Amniotic epithelial cell (primary cell): ENCODE data around the gene ARPC1A.
A peak's percentile ranks its signal among the peaks of the same experiment; 100 is the strongest.

ENCODE experiments used
- DNase-seq: peaks from one replicate; pipeline ENCODE4 v3.0.0-alpha.2; 2010; ENCODE audit warnings: low read depth

The ARPC1A gene

GRCh38 chr7:99390941-99391602 is 65.4 kb downstream of the ARPC1A start:
- DNase-seq, result no peak

DNA sequence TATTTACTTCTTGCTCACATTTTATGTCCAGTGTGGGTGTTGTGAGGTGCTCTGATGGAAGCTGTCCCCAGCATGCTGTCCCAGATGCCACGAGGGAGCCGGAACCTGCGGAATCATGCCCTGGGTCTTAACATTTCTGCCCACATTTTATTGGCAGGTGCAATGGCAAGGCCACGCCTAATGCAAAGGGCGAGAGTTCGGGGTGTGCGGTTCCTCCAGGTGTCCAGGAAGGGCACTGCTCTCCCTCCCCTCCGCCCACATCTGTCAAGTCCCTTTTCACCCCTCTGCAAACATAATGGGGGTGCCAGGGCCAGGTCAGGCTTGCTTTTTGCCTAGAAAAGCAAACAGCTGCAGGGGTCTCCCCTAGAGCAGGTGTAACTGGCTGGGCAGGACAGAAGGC is 66.3 kb downstream of the ARPC1A start:
- DNase-seq, result no peak

- DNase-seq, result peak; percentile 65
Measured at GRCh38 chr7:99392659-99393354, 67.1 kb downstream of the ARPC1A start.

- DNase-seq, result no peak
Measured at GRCh38 chr7:99393355-99394187, 67.9 kb downstream of the ARPC1A start.

DNA sequence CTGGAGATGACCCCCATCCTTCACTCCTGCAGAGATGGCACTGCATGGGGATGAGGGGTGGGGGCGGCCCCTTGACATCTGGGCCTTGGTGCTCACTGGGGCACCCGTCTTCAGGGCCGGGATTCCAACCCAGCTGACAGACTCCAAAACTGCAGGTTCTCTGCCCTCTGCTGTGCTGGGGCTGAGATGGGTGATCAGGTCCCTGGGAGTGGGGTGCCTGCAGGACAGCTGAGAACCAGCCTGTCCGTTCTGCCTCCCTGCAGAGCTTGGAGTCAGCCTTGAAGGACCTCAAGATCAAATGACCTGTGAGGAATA is 68.4 kb downstream of the ARPC1A start:
- no peak for DNase-seq

GRCh38 chr7:99395616-99396327 is 70.1 kb downstream of the ARPC1A start:
- DNase-seq, result no peak

- no peak for DNase-seq
Measured at GRCh38 chr7:99396418-99397296, 71.0 kb downstream of the ARPC1A start.

DNA sequence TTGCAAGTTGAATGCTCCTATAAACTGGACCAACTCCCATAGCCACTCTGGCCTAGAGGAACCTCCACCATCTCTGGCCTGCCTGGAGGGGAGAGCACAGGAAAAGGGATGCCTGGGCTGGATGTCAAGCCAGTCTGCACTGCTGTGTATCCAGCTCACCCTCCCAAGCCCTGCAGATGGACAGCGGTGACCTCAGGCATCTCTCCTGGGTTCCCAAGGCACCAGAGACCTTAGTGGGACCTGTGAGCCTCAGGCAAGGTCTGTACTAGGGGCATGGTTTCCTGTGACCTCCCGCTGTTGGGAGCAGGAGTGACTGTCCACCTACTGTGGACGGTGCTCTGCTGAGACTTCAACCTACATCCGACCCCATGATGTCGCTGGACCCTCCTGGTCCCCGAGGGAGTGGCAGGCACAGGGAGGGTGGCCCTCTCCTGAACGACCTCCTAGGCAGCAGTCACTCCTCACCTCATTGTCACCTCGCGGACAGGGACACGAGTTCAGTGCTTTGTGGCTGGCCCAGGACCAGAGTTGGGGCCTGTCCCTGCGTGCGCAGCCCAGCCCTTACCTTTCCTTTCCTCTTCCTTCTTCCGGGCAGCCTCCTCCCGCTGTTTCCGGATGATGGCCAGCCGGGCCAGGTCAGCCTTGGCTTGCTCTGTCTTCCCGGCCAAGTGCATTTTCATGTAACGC is 71.7 kb downstream of the ARPC1A start:
- DNase-seq, result no peak

- DNase-seq, result peak; percentile 34
Measured at GRCh38 chr7:99398891-99399445, 73.3 kb downstream of the ARPC1A start.

DNA sequence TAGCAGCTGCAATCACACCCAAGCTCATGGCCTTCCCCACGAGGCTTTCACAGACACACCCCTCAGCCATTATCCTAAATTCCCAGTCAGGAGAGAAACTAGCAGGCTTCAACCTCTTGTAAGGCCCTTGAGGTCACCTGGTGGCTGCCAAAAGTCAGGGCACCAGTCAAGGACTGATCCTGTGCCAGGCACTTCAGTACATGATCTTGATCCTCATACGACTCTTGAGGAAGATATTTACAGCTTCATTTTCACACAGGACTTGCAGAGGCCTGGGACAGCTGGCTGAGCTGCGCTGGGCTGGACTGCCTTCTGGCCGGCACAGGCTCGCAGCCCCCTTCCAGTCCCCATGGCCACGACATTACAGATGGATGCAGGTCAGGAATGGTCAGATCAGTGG is 73.9 kb downstream of the ARPC1A start:
- no peak for DNase-seq

DNA sequence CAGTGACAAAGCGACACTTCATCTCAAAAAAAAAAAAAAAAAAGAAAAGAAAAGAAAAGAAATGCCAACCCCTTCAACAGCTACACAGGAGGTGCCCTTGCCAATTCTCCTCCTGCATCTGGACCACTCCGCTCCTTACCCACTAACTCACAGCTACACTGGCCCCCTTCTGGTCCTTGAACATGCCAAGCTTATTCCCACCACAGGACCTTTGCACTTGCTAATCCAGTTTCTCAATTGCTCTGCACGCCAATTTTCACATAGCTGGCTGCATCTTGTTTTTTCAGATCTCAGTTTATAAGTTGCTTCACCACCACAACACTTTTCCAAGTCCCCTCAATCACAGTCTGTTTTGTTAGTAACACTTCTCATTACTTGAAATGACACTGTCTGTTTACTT is 77.2 kb downstream of the ARPC1A start:
- no peak for DNase-seq

DNA sequence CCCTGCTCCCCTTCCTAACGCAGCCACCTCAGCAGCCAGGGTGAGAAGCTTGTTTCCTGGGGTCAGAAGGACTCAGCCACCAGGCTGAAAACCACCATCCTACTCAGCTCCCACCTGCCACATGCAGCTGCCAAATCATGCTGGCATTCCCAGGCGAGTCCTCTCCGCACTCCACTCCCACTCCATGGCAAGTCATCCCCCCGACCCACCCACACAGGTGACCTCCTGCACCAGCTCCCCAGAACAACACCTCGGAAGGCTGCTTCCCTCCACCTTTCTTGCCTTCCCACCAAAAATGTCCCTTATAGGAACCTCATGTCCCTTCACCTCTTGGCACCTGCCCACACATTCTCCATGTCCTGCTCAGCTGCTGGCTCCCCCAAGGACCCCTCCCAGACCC is 78.1 kb downstream of the ARPC1A start:
- DNase-seq, result no peak

DNA sequence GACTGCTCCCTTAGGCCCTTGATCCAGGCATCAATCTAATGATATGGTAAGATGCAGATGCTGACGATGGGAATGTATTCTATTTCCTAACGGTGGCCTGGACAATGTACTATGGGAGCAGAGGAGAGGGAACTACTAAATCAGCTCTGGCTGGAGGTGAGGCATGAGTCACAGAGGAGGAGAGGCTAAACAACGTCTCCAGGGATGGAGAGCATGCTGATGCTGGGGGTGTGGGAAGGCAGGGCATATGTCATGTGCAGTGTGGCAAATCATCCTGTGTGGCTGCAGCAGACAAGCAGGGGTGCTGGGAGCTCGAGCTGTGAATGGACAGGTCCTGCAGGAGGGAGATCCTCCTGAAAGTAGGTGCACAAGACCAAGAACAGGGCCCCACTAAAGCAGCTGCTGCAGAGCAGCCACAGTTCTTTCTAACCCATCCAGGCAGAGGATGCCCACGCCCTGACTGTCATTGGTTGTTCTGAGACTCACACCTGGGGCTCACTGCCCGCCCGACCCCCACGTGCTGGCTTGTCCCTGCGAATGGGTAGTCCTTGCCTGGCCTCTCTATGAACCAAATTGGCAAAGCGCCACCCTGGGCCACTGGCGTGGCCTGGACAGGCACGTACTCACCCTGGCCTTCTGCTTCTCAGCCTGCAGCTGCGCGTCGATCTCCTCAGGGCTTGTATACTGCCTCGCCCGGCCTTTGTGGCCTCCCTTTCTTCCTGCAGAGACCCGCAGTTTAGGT is 78.7 kb downstream of the ARPC1A start:
- peak; percentile 87 for DNase-seq

DNA sequence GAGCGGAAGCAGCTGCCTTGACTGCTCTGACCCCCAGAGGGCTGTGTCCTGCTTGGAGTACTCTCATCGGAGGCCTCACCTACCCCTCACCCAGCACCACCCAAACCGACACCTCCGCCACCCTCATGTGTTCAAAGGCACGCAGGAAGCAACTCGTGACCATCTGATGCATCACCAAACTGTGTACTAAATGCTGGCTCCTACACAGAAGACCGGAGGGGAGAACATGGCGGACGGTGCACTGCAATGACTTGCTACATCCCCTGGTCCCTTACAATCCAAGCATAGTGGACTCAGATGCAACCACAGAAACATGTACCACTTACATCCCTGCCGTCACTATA is 79.3 kb downstream of the ARPC1A start:
- no peak for DNase-seq

DNA sequence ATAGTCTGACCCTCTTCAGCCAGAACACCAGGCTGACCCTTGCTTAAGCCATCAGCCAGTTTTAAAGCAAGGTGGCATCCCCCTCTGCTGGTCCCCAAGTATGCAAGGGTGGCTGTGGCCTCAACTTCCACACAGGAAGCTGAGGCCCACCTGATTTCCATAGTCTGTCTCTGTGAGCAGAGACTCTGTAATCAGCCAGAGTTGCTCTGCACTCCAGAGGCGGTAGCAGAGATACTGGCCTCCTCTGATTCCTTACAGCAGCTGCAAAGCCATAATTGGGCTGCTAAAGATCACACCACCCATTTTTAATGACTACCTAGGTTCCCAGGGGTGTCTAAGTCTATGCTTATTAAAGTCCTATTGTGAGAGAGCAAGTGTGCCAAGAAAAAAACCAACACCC is 80.9 kb downstream of the ARPC1A start:
- no peak for DNase-seq

DNA sequence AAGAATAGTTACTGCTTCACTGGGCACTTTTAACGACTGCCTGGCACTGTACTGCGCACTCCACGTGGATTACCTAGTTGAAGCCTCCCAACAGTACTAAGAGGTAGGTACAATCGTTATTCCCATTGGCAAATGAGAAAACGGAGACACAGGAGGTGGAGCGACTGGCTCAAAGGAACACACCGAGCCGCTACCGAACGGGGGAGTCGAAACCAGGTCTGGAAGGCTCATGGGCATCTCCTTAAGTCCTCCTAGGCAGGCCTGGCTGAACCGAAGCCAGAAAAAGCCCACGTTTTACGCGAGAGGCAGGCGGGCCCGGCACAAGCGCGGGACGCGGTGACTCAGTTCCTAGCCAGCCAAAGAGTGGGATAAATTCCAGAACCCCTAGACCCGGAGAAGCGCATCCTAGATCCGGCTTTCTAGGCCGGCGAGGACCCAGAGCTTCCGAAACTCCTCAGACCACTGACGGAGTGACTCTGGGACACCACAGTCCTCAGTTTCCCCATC is 82.2 kb downstream of the ARPC1A start:
- peak; percentile 78 for DNase-seq

DNA sequence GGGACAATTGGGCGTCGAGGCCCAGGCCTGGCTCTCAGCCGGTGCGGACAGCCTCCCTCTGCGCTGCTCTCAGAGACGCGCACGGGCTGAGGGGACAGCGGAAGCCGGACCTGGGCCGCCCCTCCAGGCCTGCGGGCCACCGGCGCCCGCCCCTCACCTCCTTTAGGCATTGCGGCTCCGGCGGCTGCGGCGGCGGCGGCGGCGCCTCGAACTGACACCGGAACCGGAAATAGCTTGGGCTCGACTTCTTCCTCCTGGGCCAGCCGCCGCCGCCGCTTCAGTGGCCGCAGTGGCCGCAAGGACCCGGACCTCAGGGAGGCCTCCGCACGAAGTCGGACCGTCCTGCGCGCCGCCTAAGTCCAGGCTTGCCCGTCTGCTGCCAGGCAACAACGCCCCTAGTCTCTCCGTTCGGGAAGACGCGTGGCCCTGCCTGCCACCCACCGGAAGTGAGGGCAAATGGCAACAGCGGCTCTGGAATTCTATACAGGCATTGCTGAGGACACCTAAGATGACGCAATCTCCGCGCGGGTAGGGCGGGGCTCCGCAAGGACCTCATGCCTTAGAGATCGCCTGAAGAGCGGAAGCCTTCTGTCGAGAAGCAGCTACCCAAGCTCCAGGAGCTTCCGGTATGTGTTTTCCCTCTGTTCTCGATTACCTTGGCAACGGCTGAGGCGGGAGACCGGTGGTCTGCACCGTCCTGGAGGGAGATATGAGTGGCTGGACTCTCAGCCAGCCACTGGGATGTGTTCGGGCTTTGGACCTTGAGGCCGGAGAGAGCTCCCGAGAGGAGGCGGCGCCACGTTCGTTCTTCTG is 82.9 kb downstream of the ARPC1A start, which contains the start of the genes BUD31 and PDAP1:
TSS of gene BUD31 (plus strand) at position 591 of the 813 bp plus-strand sequence. CDS start 2,124 bp downstream, outside the sequence.
TSS of gene PDAP1 (minus strand) at position 219 of the 813 bp plus-strand sequence. CDS start at position 170, 49 bp downstream.
- peak; percentile 94 for DNase-seq

GRCh38 chr7:99409192-99409572 is 83.5 kb downstream of the ARPC1A start:
- DNase-seq, result no peak

GRCh38 chr7:99409806-99410205 is 84.1 kb downstream of the ARPC1A start:
- DNase-seq, result no peak
